Fibroblast of skin of left quadriceps (primary cell): ENCODE measurements around the gene KLHL24.
"Not testable (repeated sequence)": the region's sequence is repeated elsewhere in the genome, so short reads cannot be mapped to it uniquely, and the experiment has no call there.

Experiments used
- DNase-seq, 2 experiments: peaks; one replicate each; pipeline ENCODE4 v3.0.0-alpha.2; 2013; ENCODE audit warnings: low read depth in 2 of 2

The KLHL24 gene

GRCh38 chr3:183695569-183696364 is 60.3 kb downstream of the KLHL24 start:
- no peak for DNase-seq

- DNase-seq: no peak
These were observed 61.7 kb downstream of the KLHL24 start for GRCh38 chr3:183697123-183697609.

- peak; percentile 31 to 48 for DNase-seq
These were observed 62.3 kb downstream of the KLHL24 start, which contains the start of gene YEATS2 for GRCh38 chr3:183697610-183698317. TSS of gene YEATS2 (plus strand) at chr3:183697797. CDS start at chr3:183715163, 17,366 bp downstream.

GRCh38 chr3:183698318-183698751 is 62.9 kb downstream of the KLHL24 start:
- DNase-seq: no peak

GRCh38 chr3:183698756-183699155 is 63.3 kb downstream of the KLHL24 start:
- no peak for DNase-seq

- no peak for DNase-seq
These were observed 64.0 kb downstream of the KLHL24 start for GRCh38 chr3:183699238-183699947.

- DNase-seq: no peak
These were observed 66.3 kb downstream of the KLHL24 start for GRCh38 chr3:183701744-183702143.

- not testable (repeated sequence) for DNase-seq
These were observed 68.5 kb downstream of the KLHL24 start for GRCh38 chr3:183703892-183704291.

GRCh38 chr3:183710231-183710630 is 74.8 kb downstream of the KLHL24 start:
- DNase-seq: no peak

- no peak for DNase-seq
These were observed 76.1 kb downstream of the KLHL24 start for GRCh38 chr3:183711516-183711915.

- DNase-seq: no peak
These were observed 79.2 kb downstream of the KLHL24 start for GRCh38 chr3:183714622-183715021.

GRCh38 chr3:183718012-183718411 is 82.6 kb downstream of the KLHL24 start:
- no peak for DNase-seq

- DNase-seq: no peak
These were observed 90.0 kb downstream of the KLHL24 start for GRCh38 chr3:183725387-183725786.

GRCh38 chr3:183728204-183728603 is 92.8 kb downstream of the KLHL24 start:
- no peak for DNase-seq

- no peak for DNase-seq
These were observed 94.9 kb downstream of the KLHL24 start for GRCh38 chr3:183730361-183730760.

- DNase-seq: no peak
These were observed 96.2 kb downstream of the KLHL24 start for GRCh38 chr3:183731611-183732010.

GRCh38 chr3:183733553-183733952 is 98.1 kb downstream of the KLHL24 start:
- DNase-seq: no peak
